K562 (cell line): ENCODE data around the gene SPIB. TPM values are rescaled to one million over a fixed set of nuclear protein-coding genes. Genes with fewer than 3 reads are reported as not detected.

Source experiments
- ARID3B ChIP-seq: fragments of 250-450 bp; sonication (Bioruptor Pico); IDR thresholded peaks from 2 replicates; pipeline ENCODE4 v1.4.0; 2020; ENCODE audit warnings: borderline replicate concordance
- ATF7 ChIP-seq: fragments of 450-650 bp; IDR thresholded peaks from 2 replicates; pipeline ENCODE4 v1.7.1; 2014; ENCODE audit warnings: mild to moderate bottlenecking, moderate library complexity
- DNMT1 ChIP-seq: fragments of 450-650 bp; IDR thresholded peaks from 2 replicates; pipeline ENCODE4 v1.6.1; 2016; ENCODE audit warnings: antibody characterized with exemption, mild to moderate bottlenecking
- EHMT2 ChIP-seq: fragments of 450-650 bp; IDR thresholded peaks from 2 replicates; pipeline ENCODE4 v1.6.1; 2018; ENCODE audit warnings: antibody characterized with exemption
- HES1 ChIP-seq: fragments of 450-650 bp; IDR thresholded peaks from 2 replicates; pipeline ENCODE4 v1.6.1; 2016; ENCODE audit warnings: low read depth, mild to moderate bottlenecking, moderate library complexity
- HNRNPUL1 ChIP-seq: fragments of 200-400 bp; formaldehyde crosslinking; IDR thresholded peaks from 2 replicates; pipeline ENCODE4 v1.6.1; 2017; ENCODE audit warnings: low read length
- KDM4B ChIP-seq, 2 experiments: fragments of 450-650 bp in 1 of 2; sonication (generic) in 1 of 2; IDR thresholded peaks; 2 replicates each; pipeline ENCODE4 v1.6.1; 2016 to 2017; ENCODE audit warnings: borderline replicate concordance in 2 of 2, antibody characterized with exemption in 1 of 2, low read depth in 1 of 2, mild to moderate bottlenecking in 1 of 2
- MTA3 ChIP-seq: fragments of 450-650 bp; formaldehyde crosslinking; IDR thresholded peaks from 2 replicates; pipeline ENCODE4 v1.6.1; 2017; ENCODE audit warnings: mild to moderate bottlenecking, borderline replicate concordance
- NFE2 ChIP-seq: IDR thresholded peaks from 2 replicates; pipeline ENCODE4 v1.6.1; 2014; ENCODE audit warnings: antibody characterized with exemption, low read depth
- NFIC ChIP-seq: fragments of 450-650 bp; IDR thresholded peaks from 2 replicates; pipeline ENCODE4 v1.6.1; 2017; ENCODE audit warnings: mild to moderate bottlenecking, inconsistent platforms
- OTX1 ChIP-seq: fragments of 450-650 bp; formaldehyde crosslinking; IDR thresholded peaks from 2 replicates; pipeline ENCODE4 v1.4.0; 2022; ENCODE audit warnings: mild to moderate bottlenecking
- POLR2A ChIP-seq: fragments of 450-650 bp; conservative IDR thresholded peaks from 2 replicates; pipeline ENCODE4 v1.6.1; 2016
- TBP ChIP-seq: optimal IDR thresholded peaks from 2 replicates; pipeline ENCODE3; 2011; ENCODE audit warnings: low read depth, low read length, improper control_type of control experiment
- TOE1 ChIP-seq, 2 experiments: fragments of 450-650 bp in 1 of 2; sonication (generic) in 1 of 2; formaldehyde crosslinking in 1 of 2; IDR thresholded peaks; 2 replicates each; pipeline versions ENCODE4 v1.7.1 to v1.8.0; 2016 to 2022; ENCODE audit warnings: borderline replicate concordance in 2 of 2, mild to moderate bottlenecking in 2 of 2, antibody characterized with exemption in 1 of 2, inconsistent platforms in 1 of 2, low read depth in 1 of 2, missing genetic modification reagents in 1 of 2, moderate library complexity in 1 of 2
- YY1 ChIP-seq, 3 experiments: IDR thresholded peaks; 2 replicates each; pipeline ENCODE4 v1.6.1; 2011; ENCODE audit warnings: low read length in 2 of 3, mild to moderate bottlenecking in 2 of 3, moderate library complexity in 2 of 3, borderline replicate concordance in 1 of 3, control low read depth in 1 of 3, low read depth in 1 of 3; ENCODE audit not compliant: insufficient read depth in 3 of 3, insufficient replicate concordance in 2 of 3, control insufficient read depth in 1 of 3, insufficient read length in 1 of 3; ENCODE audit errors: extremely low read depth in 1 of 3
- ZBTB11 ChIP-seq, 3 experiments: fragments of 200-800 bp in 1 of 3; fragments of 250-450 bp in 1 of 3; fragments of 450-650 bp in 1 of 3; sonication (Bioruptor Pico) in 1 of 3; sonication (Bioruptor generic) in 1 of 3; formaldehyde crosslinking in 1 of 3; IDR thresholded peaks; 2 replicates each; pipeline versions ENCODE4 v1.6.1 to v1.8.0; 2016 to 2022; ENCODE audit warnings: mild to moderate bottlenecking in 2 of 3, missing genetic modification characterization in 2 of 3, missing compliant biosample characterization in 1 of 3, moderate library complexity in 1 of 3
- ZNF280B ChIP-seq: fragments of 250-450 bp; sonication (Bioruptor Pico); IDR thresholded peaks from 2 replicates; pipeline ENCODE4 v1.5.1; 2021; ENCODE audit warnings: mild to moderate bottlenecking
- ZNF707 ChIP-seq: fragments of 250-450 bp; sonication (Bioruptor Pico); conservative IDR thresholded peaks from 2 replicates; pipeline ENCODE4 v1.8.0; 2022; ENCODE audit warnings: inconsistent platforms, mild to moderate bottlenecking, moderate library complexity
- polyA plus RNA-seq, 8 experiments: library from polyadenylated mRNA; depleted of rRNA in 4 of 8; stranded (reverse) in 5 of 8; unstranded in 3 of 8; fragments of >200 nt; fragmentation: Nextera tagmentation in 2 of 8; fragmentation: Illumina TruSeq in 1 of 8; extraction: Ambion mirVana in 2 of 8; extraction: Trizol in 1 of 8; gene quantifications; 2 replicates each; pipeline versions ENCODE4 v1.2.1 to v1.2.3, GENCODE V29; 2011 to 2014; ENCODE audit warnings: inconsistent platforms in 1 of 8, missing spikeins in 1 of 8
- total RNA-seq, 7 experiments: library from RNA; depleted of rRNA in 6 of 7; stranded (reverse); fragments of >200 nt in 6 of 7; fragmentation: Illumina TruSeq in 2 of 7; extraction: Trizol in 2 of 7; gene quantifications; 2 replicates each; pipeline versions ENCODE4 v1.2.1 to v1.2.3, GENCODE V29; 2011 to 2021; ENCODE audit warnings: low replicate concordance in 1 of 7

The SPIB gene
- total and polyA plus RNA-seq, 9 of the 15 experiments (the other 6 are each of a cell fraction or from before 2014, with no cell fraction given), result 0.06 to 1.0 (median 0.43) TPM; not detected in 1

- no peak for TF ChIP-seq ATF7
- TF ChIP-seq POLR2A, result peak; percentile 9; the same call in 1 of the 2 replicates
- no peak for TF ChIP-seq TBP
- no peak for TF ChIP-seq ZNF707 (CRISPR knock-in tag)
- TF ChIP-seq ARID3B (CRISPR knock-in tag), result no peak
- TF ChIP-seq YY1 (IDR thresholded peaks at IDR 0.05; ENCODE audit: borderline replicate concordance in 1 of 3, control insufficient read depth in 1 of 3, extremely low read depth in 1 of 3, insufficient read depth in 3 of 3, insufficient read length in 1 of 3, insufficient replicate concordance in 2 of 3, low read depth in 1 of 3, low read length in 2 of 3), result no peak
- no peak for TF ChIP-seq HNRNPUL1
- peak; percentile 16; the same call in 1 of the 2 replicates for TF ChIP-seq NFIC
- TF ChIP-seq HES1, result no peak
- 0 out of 6 replicates have a peak, but pooled peaks of 1 of the 3 experiments have one; percentile 31 for TF ChIP-seq ZBTB11 (CRISPR knock-in tag; IDR thresholded peaks at IDR 0.05)
- TF ChIP-seq OTX1 (CRISPR knock-in tag), result peak; percentile 6; the same call in 1 of the 2 replicates
- TF ChIP-seq NFE2, result no peak
- no peak for TF ChIP-seq ZNF280B (CRISPR knock-in tag)
- TF ChIP-seq TOE1 (IDR thresholded peaks at IDR 0.05; ENCODE audit: borderline replicate concordance), result peak; percentile 34; the same call in 1 of the 2 replicates
- no peak for TF ChIP-seq TOE1 (CRISPR knock-in tag; IDR thresholded peaks at IDR 0.05; ENCODE audit: borderline replicate concordance, low read depth)
- TF ChIP-seq KDM4B (IDR thresholded peaks at IDR 0.05; ENCODE audit: borderline replicate concordance in 2 of 2, low read depth in 1 of 2), result no peak
- 0 out of 2 replicates have a peak, but pooled peaks have one; percentile 16 for TF ChIP-seq MTA3
- TF ChIP-seq EHMT2, result no peak
- TF ChIP-seq DNMT1, result peak; percentile 89; the same call in 1 of the 2 replicates
These were observed 35.5 kb upstream of the SPIB start (continued) for GRCh38 chr19:50383001-50383851.
